Measurements from ENCODE around the gene GMDS. TPM values are rescaled to one million over a fixed set of nuclear protein-coding genes. Genes with fewer than 3 reads are reported as not detected.
A peak's percentile ranks its signal among the peaks of the same experiment; 100 is the strongest.

GMDS gene
- total RNA-seq, 2 donors from 2014 or later, result 19.6 to 36.3 TPM

DNA sequence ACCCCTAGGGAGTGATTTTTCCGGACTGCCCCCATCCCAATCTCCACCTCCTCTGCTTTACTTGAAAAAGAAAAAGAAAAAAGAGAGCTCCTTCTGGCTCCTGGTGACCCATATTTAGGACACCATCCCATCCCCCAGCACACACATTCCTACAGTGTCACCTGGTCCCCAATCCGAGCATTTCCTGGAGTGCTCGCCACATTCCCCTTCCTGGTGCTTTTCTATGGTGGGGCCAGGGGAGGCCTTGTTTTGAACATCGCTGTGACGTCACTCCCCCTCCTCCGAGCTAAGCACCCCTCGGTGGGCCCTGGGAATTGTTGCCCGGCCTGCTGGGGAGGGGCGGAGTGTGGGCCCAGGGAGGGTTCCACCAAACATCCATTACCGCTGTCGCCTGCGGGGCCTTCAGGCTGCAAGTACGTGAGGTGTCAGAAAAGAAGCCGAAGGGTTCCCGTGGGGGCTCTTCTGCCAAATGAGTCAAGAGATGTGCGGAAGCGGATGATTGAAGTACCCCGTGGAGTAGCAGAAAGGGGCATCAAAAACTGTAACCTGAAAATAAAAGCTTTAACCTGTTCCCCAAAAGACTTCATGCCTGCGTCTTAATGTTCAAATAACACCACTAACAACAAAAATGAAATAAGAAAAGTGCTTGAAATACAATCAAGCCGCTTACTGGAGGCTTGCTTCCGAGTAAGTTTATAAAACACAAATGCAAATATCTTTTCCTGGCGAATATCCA lies 638.5 kb downstream of the GMDS start:
- Mint-ChIP-seq H3K4me1 (peaks cover 15% of the 10 kb centered on the region), H3K36me3 (ENCODE audit: low read depth) (peaks cover 2% of the 10 kb centered on the region), H3K4me3 (peak overlapping the region; percentile 35), H3K27me3 (peaks cover 58% of the 10 kb centered on the region), H3K27ac (no peak overlapping the region), H3K9me3 (no peaks in the 10 kb centered on the region)
- ATAC-seq (replicated peaks), result no peak

DNA sequence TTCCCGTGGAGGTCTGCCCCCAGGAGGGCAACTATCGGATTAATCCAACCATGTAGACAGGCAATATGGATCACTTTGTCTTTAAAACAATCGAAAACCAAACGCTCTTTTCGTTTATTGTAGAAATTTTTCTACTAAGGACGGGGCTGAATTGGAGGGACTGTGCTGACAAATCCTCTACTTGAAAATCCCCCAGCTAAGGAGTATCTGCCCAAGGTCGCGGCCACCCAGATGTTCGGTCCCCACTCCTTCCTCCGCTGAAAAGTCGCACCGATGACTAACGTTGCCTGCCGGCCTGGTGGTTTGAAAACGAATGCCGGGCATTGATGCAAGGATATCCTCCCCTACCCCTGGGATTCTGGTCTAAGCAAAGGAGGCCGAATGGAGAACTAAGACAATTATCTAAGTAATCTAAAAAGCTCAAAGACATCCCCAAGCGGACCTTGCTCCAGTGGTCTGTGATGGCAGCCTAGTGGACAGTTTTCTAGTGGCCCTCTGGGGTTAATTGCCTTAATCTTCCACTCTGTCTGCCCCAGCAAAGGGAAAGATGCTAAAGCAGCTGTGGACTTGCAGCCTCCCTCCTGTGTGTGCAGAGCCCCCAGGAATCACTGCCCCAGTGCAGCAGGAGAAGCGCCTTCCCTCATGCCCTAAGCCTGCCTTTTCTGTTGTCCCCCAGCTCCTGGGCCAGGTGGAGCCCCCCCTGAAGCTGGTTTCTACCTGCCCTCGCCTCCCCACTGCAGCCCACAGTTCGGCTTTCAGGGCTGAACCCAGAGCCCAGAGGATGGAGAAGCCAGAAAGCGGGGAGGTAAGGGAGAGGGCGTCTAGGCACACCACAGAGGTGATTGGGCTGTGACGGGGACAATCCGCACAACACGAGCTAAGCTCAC lies 639.3 kb downstream of the GMDS start:
- no peaks in the 10 kb centered on the region for H3K9me3 Mint-ChIP-seq

DNA sequence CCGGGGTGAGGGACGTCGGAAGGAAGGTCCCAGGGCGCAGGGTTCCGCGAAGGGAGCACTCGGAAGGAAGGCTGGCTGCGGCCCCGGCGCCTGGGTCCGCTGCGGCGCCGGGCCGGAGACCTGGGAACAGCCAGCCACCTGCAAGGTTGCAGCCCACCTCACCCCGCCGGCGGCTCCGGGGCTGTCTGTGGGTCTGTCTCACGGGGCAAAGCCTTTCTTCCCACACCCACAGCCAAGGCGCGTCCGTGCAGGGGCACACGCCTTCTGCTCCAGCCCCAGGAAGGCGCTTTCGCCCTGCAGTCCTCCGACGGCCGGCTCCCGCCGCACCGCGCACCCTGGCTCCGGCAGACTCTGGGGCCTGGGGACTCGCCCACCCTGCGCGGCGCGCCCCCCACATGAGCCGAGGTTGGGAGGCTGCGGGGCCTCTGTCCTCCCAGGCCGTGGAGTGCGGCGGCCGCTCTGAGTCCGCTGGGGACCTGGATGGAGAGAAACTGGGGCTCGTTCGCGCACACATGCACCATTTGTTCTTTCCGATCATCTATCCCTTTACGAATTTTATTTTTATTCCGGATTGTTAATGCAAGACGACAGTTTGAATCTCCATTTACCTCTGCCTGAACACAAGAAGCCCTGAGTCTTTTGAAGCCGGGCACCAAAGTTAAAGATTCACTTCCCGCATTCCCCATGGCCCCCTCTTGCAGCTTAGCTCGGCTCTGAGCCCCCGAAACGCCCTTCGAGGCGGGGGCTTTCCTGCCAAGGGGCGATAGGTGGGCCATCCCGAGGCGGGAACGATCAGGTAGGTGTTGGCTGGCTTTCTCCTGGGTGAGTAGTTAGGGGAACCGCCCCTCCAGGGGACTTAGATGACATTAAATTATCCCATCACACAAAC lies 640.2 kb downstream of the GMDS start:
- ATAC-seq (replicated peaks), result peak; percentile 8
- Mint-ChIP-seq H3K36me3 (ENCODE audit: low read depth) (no peaks in the 10 kb centered on the region), H3K27ac (no peak overlapping the region), H3K27me3 (peaks cover 66% of the 10 kb centered on the region), H3K4me3 (peak overlapping the region; percentile 35), H3K9me3 (no peaks in the 10 kb centered on the region), H3K4me1 (peaks cover 12% of the 10 kb centered on the region)

More for the DNA sequence above, 639.3 kb downstream of the GMDS start:
- Mint-ChIP-seq H3K4me1 (peaks cover 12% of the 10 kb centered on the region), H3K36me3 (ENCODE audit: low read depth) (no peaks in the 10 kb centered on the region), H3K27ac (no peak overlapping the region), H3K4me3 (peak overlapping the region; percentile 35), H3K27me3 (peaks cover 60% of the 10 kb centered on the region)
- ATAC-seq (replicated peaks), result no peak

DNA sequence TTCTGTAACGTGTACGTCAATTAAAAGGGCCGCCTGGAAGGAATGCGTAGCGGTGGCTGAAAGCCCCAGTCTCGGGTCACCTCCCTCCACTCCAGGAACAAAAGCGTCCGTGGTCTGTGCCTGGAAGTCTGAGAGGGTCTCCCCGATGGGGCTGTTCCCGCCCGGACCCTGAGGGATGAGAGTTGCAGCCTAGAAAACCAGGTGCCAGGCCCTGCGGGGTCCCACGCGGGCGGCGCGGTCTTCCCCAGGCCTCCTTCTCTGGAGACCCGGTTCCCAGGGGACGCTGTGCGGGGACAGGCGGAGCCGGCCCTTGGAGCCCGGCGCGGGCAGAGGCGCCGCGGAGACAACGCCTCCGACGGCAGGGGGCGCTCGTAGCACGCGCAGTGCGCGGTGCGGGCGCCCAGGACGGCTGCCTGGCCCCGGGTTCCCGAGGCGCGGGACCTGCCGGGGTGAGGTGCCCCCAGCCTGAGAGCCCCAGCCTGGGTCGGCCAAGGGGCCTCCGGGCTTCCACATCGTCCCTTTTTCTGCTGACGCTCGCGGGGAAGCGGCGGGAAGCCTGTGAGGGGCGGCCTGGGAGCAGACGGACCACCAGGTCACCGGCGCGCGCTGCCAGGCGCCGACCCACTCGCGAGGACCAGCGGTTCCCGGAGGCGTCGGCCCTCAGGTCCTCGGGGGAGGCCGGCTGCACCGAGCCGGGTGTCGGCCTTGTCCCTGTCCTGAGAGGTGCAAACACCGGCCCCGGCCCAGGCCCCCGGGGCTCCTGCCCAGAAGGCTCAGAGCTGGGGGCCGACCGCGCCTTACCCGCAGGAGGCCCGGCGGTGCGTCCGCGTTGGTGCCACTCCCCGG lies 641.0 kb downstream of the GMDS start:
- Mint-ChIP-seq H3K4me3 (no peak overlapping the region), H3K36me3 (ENCODE audit: low read depth) (no peaks in the 10 kb centered on the region), H3K9me3 (no peaks in the 10 kb centered on the region), H3K4me1 (peaks cover 12% of the 10 kb centered on the region), H3K27me3 (peaks cover 74% of the 10 kb centered on the region), H3K27ac (no peak overlapping the region)
- ATAC-seq (replicated peaks), result peak; percentile 90

DNA sequence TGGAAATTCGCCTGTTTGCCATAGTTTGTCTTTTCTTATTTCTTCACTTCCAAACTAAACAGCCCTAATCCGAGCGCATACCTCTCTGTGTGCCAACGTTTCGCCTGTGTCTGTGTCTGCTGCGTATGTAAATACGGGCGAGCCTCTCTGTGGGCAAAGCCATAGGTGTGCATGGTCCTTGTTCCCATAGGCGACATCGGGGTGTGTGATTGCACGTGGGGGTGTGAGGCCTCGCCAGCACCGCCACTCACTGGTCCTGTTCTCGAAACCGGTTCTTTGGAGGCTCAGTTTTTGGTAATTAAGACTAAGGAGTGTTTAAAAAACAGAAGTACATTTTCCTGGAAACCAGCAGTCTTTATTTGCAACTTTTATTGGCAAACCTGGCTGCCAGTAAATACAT lies 641.7 kb downstream of the GMDS start:
- Mint-ChIP-seq H3K27ac (no peak overlapping the region), H3K4me1 (peaks cover 11% of the 10 kb centered on the region), H3K27me3 (peaks cover 76% of the 10 kb centered on the region), H3K4me3 (no peak overlapping the region), H3K36me3 (ENCODE audit: low read depth) (no peaks in the 10 kb centered on the region), H3K9me3 (no peaks in the 10 kb centered on the region)
- no peak for ATAC-seq (replicated peaks)

DNA sequence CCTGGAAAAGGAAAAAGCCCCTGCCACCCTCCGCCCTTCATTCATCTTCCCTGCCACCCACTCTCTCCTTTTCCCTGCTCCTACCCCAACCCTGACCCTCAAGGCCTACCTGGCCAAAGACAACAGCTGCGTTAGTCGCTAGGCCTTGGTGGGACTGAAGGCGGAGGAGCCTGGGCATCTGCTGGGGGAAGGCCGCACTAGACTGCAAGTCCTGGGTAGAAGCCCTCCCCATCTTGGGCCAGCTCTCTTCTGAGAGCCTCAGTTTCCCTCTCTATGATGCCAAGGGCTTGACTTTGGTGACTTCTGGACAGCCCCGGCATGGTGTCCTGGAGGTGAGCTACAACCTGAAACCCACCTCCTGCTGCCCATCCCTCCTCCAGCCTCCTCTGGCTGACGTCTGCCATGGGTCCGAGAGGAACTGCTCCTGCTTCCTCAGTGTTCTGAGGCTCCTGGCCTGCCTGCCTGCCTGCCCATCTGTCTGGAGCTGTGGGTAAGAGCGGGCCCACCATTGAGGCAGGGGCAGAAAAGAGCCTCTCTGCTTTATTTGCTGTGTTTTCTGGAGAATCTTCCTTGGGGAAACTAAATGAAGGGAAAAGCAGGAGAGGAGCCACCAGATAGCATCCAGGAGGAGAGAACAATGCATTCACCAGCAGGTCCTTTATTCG lies 643.2 kb downstream of the GMDS start:
- Mint-ChIP-seq H3K4me1 (peaks cover 3% of the 10 kb centered on the region), H3K27ac (no peak overlapping the region), H3K27me3 (peaks cover 78% of the 10 kb centered on the region), H3K36me3 (ENCODE audit: low read depth) (no peaks in the 10 kb centered on the region), H3K9me3 (no peaks in the 10 kb centered on the region), H3K4me3 (no peak overlapping the region)
- no peak for ATAC-seq (replicated peaks)

DNA sequence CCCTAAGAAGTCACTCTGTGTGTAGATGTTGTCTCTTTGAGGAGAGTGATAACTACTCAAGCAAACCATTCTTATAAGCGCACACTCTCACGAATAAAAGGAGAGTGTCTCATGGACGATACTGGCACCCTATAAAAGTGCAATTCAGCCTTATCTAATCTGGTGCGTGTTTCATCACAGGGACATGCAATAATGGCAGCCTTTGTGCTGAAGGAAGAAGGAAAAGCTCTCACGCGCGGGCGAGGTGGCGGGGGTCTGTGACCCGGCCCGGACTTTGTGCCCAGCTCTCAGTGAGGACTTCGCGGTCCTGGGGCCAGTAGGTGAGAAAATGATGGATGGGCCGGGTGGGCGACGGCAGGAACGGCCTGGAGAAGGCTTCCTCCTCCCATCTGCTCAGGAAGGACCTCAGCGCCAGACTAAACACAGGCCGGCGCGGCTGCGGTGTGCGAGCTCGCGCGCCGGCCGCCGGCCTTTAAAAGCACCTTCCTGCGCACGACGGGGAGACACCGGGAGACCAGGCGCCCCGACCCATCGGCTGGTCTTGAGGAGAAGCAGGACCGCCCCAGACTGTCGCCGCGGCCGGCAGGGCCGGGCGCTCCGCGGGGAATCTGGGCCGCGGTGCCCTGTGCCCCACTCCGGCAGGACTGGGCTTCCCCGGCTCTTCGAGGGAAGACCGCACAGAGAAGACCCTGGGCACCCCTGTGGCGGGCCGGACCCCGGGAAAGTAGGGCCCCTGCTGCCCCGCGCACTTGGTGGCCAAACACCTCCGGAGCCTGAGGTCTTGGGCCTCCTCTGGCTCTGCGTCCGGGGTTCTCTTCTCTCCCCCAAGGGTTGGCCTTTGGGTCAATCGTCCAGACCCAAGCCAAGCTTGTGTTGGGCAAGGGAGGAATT lies 644.0 kb downstream of the GMDS start:
- ATAC-seq (replicated peaks), result no peak
- no peak overlapping the region for H3K27ac Mint-ChIP-seq
- no peak overlapping the region for H3K4me3 Mint-ChIP-seq
- H3K9me3 Mint-ChIP-seq, result no peaks in the 10 kb centered on the region
- H3K4me1 Mint-ChIP-seq, result no peaks in the 10 kb centered on the region
- peaks cover 74% of the 10 kb centered on the region for H3K27me3 Mint-ChIP-seq
- H3K36me3 Mint-ChIP-seq (ENCODE audit: low read depth), result no peaks in the 10 kb centered on the region

DNA sequence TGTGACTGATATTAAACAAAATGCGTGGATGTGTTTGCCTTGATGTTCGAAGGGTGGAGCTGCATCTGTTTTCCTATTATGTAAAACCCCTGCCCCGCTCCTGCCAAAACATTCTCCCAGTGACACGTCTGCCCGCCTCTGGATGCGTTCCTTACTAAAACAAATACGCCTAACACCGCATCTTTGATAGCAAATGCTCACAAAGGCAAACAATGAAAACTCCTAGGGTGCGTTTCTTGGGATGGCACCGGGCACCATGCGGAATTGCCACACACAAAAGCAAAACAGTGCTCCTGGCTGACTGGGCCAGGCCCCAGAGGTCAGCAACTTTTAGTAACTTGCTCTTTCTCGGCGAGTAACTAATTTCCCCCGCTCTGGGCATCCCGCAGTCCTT lies 644.6 kb downstream of the GMDS start:
- no peak for ATAC-seq (replicated peaks)
- Mint-ChIP-seq H3K9me3 (no peaks in the 10 kb centered on the region), H3K27ac (no peak overlapping the region), H3K4me1 (peaks cover 4% of the 10 kb centered on the region), H3K27me3 (peaks cover 71% of the 10 kb centered on the region), H3K36me3 (ENCODE audit: low read depth) (no peaks in the 10 kb centered on the region), H3K4me3 (no peak overlapping the region)

DNA sequence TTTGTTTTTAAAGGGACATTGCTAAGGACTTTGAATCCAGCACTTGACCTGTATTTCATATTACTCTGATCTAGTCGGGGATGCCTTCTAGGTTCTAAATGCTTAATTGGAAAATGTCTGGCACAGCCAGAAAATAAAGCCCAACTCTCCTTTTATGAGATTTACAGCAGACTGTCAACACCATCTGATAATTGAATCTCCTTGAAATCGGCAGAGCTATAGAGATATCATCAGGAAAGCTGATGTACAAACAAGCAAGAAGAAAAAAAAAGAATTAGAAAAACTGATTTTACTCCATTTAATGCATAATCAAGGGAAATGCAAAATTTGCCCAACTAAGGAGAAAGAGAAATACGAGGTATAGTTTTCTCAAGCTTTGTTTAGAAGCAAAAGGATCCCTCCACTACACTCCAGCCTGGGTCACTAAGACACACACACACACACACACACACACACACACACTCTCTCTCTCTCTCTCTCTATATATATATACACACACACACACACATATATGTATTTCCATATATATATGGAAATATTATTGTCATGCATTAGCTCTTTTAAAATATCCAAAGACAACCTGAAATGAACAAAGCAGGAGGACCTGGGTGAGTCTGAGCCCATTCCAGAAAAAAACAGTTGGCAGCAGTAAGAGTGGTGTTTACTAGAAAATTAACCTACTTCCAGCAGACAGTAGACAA lies 645.2 kb downstream of the GMDS start:
- H3K4me1 Mint-ChIP-seq, result peaks cover 4% of the 10 kb centered on the region
- H3K27ac Mint-ChIP-seq, result no peak overlapping the region
- peaks cover 66% of the 10 kb centered on the region for H3K27me3 Mint-ChIP-seq
- no peaks in the 10 kb centered on the region for H3K36me3 Mint-ChIP-seq (ENCODE audit: low read depth)
- H3K9me3 Mint-ChIP-seq, result no peaks in the 10 kb centered on the region
- ATAC-seq (replicated peaks), result no peak
- H3K4me3 Mint-ChIP-seq, result no peak overlapping the region

DNA sequence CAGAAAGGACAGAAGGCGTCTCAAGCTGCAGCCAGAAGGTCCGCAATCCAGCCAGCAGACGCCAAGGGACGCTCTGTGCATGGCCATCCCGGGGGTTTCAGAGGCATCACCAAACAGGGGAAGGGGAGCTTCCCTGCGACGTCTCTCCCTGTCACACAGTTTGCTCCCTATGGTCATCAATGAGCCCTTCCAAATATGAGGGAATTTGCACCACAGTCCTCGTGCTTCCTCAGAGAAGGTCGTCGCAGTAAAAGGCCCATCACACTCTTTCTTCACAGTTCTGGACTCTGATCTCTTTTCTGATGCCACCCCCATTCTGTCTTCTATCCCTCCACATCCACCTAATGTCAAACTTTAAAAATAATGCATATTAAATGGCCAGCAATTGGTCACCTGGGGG lies 645.9 kb downstream of the GMDS start:
- no peak for ATAC-seq (replicated peaks)
- peaks cover 70% of the 10 kb centered on the region for H3K27me3 Mint-ChIP-seq

DNA sequence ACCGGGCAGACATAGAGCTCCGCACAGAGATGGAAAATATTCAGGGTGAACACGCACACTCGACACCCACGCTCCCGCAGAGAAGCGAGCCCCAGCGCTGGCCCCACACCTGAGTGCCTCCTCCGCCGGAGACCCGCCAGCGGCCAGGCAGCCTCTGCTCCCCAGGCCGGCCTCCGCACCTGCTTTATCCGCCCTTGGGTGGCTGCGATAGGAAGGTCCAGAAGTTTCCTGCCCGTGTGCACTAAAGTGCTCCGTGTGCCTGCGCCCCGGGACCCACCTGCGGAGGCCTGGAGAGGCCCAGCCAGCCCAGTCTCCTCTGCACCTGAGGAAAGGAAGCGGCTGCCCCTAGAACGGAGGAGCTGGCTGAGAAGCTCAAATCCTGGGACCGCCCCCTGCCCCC lies 646.5 kb downstream of the GMDS start:
- no peak overlapping the region for H3K27ac Mint-ChIP-seq
- no peaks in the 10 kb centered on the region for H3K36me3 Mint-ChIP-seq (ENCODE audit: low read depth)
- peaks cover 4% of the 10 kb centered on the region for H3K4me1 Mint-ChIP-seq
- peaks cover 70% of the 10 kb centered on the region for H3K27me3 Mint-ChIP-seq
- no peak for ATAC-seq (replicated peaks)
- no peak overlapping the region for H3K4me3 Mint-ChIP-seq
- H3K9me3 Mint-ChIP-seq, result no peaks in the 10 kb centered on the region

More for the DNA sequence above, 645.9 kb downstream of the GMDS start:
- H3K4me1 Mint-ChIP-seq, result peaks cover 4% of the 10 kb centered on the region
- no peak overlapping the region for H3K27ac Mint-ChIP-seq
- H3K4me3 Mint-ChIP-seq, result no peak overlapping the region
- no peaks in the 10 kb centered on the region for H3K36me3 Mint-ChIP-seq (ENCODE audit: low read depth)
- no peaks in the 10 kb centered on the region for H3K9me3 Mint-ChIP-seq

DNA sequence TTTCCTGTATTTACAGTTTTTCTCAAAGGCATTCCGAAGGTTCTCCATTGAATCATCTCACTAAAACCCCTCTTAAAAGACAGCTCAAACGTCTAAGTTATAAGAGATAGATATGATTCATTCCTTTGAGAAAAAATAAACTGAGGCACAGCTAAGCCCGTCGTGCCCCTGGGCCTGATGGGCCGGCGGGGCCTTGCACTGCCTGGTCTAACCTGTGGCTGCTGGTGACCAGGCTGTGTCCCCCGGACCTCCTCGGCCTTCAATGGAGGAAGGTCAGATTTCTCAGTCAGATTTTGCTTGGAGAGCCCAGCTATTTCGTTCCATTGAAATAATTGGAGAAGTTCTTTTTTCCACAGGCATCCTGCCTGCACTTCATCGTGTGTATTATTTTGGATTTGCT lies 647.0 kb downstream of the GMDS start:
- no peaks in the 10 kb centered on the region for H3K9me3 Mint-ChIP-seq

More for the DNA sequence above, 647.0 kb downstream of the GMDS start:
- ATAC-seq (replicated peaks), result no peak
- Mint-ChIP-seq H3K27me3 (peaks cover 68% of the 10 kb centered on the region), H3K4me1 (peaks cover 4% of the 10 kb centered on the region), H3K36me3 (ENCODE audit: low read depth) (no peaks in the 10 kb centered on the region), H3K4me3 (no peak overlapping the region), H3K27ac (no peak overlapping the region)
